HG03457 (cell line): ENCODE measurements around the gene MBOAT7.
"Not testable (repeated sequence)": the region's sequence is repeated elsewhere in the genome, so short reads cannot be mapped to it uniquely, and the experiment has no call there.

Source experiments
- ATAC-seq: cut with Tn5 transposase; IDR thresholded peaks from one replicate; pipeline ENCODE4 v1.9.1; 2021; ENCODE audit warnings: moderate number of reproducible peaks; ENCODE audit not compliant: unreplicated experiment

MBOAT7 gene

GRCh38 chr19:54190503-54191010 is 1.2 kb upstream of the MBOAT7 start:
- peak; percentile 43 for ATAC-seq

- peak; percentile 35 for ATAC-seq
Observed at GRCh38 chr19:54189735-54190502, 539 bp upstream of the MBOAT7 start.

GRCh38 chr19:54188215-54188871 is 1.0 kb downstream of the MBOAT7 start:
- no peak for ATAC-seq

- no peak for ATAC-seq
Observed at GRCh38 chr19:54186934-54187381, 2.4 kb downstream of the MBOAT7 start.

- ATAC-seq: no peak
Observed at GRCh38 chr19:54186351-54186750, 3.0 kb downstream of the MBOAT7 start.

- ATAC-seq: no peak
Observed at GRCh38 chr19:54183431-54183830, 5.9 kb downstream of the MBOAT7 start.

- ATAC-seq: not testable (repeated sequence)
Observed at GRCh38 chr19:54181894-54182293, 7.5 kb downstream of the MBOAT7 start.

- ATAC-seq: no peak
Observed at GRCh38 chr19:54180691-54181091, 8.7 kb downstream of the MBOAT7 start.

- no peak for ATAC-seq
Observed at GRCh38 chr19:54179921-54180461, 9.4 kb downstream of the MBOAT7 start.

GRCh38 chr19:54179262-54179852 is 10.0 kb downstream of the MBOAT7 start:
- ATAC-seq: no peak

GRCh38 chr19:54178581-54179261 is 10.7 kb downstream of the MBOAT7 start:
- no peak for ATAC-seq

GRCh38 chr19:54173951-54174834 is 15.2 kb downstream of the MBOAT7 start:
- no peak for ATAC-seq

- ATAC-seq: no peak
Observed at GRCh38 chr19:54173359-54173699, 16.1 kb downstream of the MBOAT7 start.

GRCh38 chr19:54172471-54173358 is 16.7 kb downstream of the MBOAT7 start, which contains the start of gene TMC4:
Gene TMC4 (minus strand): TSS chr19:54173160. CDS start chr19:54173117, 43 bp downstream.
- no peak for ATAC-seq

- not testable (repeated sequence) for ATAC-seq
Observed at GRCh38 chr19:54171736-54172431, 17.5 kb downstream of the MBOAT7 start.

- ATAC-seq: no peak
Observed at GRCh38 chr19:54169149-54169740, 20.1 kb downstream of the MBOAT7 start.

- ATAC-seq: no peak
Observed at GRCh38 chr19:54168174-54168917, 21.0 kb downstream of the MBOAT7 start.
